Neural progenitor cell (in vitro differentiated cells): ENCODE data around the gene RAE1.

Experiments used
- CTCF ChIP-seq: fragments of 200-600 bp; sonication (generic); IDR thresholded peaks from 2 replicates; pipeline ENCODE4 v1.5.1; 2017; ENCODE audit warnings: antibody characterized with exemption, mild to moderate bottlenecking
- EZH2 ChIP-seq: fragments of 200-600 bp; sonication (generic); IDR thresholded peaks from 2 replicates; pipeline ENCODE4 v1.6.1; 2017; ENCODE audit warnings: antibody characterized with exemption, mild to moderate bottlenecking, moderate library complexity

GRCh38 chr20:57413986-57414385, 62.9 kb downstream of the RAE1 start:
- TF ChIP-seq CTCF (no peak), EZH2 (no peak)
